ENCODE results near the gene FRMD8.

- TF ChIP-seq, protein P1, sequence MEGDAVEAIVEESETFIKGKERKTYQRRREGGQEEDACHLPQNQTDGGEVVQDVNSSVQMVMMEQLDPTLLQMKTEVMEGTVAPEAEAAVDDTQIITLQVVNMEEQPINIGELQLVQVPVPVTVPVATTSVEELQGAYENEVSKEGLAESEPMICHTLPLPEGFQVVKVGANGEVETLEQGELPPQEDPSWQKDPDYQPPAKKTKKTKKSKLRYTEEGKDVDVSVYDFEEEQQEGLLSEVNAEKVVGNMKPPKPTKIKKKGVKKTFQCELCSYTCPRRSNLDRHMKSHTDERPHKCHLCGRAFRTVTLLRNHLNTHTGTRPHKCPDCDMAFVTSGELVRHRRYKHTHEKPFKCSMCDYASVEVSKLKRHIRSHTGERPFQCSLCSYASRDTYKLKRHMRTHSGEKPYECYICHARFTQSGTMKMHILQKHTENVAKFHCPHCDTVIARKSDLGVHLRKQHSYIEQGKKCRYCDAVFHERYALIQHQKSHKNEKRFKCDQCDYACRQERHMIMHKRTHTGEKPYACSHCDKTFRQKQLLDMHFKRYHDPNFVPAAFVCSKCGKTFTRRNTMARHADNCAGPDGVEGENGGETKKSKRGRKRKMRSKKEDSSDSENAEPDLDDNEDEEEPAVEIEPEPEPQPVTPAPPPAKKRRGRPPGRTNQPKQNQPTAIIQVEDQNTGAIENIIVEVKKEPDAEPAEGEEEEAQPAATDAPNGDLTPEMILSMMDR (conservative IDR thresholded peaks at IDR 0.05; ENCODE audit: low read depth, low read length): no peak
- TF ChIP-seq SMC3 (IDR thresholded peaks at IDR 0.05; ENCODE audit: low read depth, low read length) (no peak), CHD1 (IDR thresholded peaks at IDR 0.05; ENCODE audit: low read depth, low read length) (no peak), POLR2A (IDR thresholded peaks at IDR 0.05; ENCODE audit: low read depth, low read length) (no peak), MAZ (IDR thresholded peaks at IDR 0.05; ENCODE audit: borderline replicate concordance, low read depth, low read length) (no peak), USF2 (IDR thresholded peaks at IDR 0.05; ENCODE audit: low read depth, low read length) (no peak), NFE2L2 (IDR thresholded peaks at IDR 0.05; ENCODE audit: low read depth, low read length) (no peak), RAD21 (IDR thresholded peaks at IDR 0.05; ENCODE audit: low read length) (no peak), CEBPB (IDR thresholded peaks at IDR 0.05; ENCODE audit: low read depth, low read length) (no peak), MXI1 (IDR thresholded peaks at IDR 0.05; ENCODE audit: borderline replicate concordance, low read depth, low read length) (no peak), RCOR1 (IDR thresholded peaks at IDR 0.05; ENCODE audit: insufficient replicate concordance, low read length) (no peak), MAFK (IDR thresholded peaks at IDR 0.05; ENCODE audit: low read depth, low read length) (no peak)
- TF ChIP-seq, protein P2, sequence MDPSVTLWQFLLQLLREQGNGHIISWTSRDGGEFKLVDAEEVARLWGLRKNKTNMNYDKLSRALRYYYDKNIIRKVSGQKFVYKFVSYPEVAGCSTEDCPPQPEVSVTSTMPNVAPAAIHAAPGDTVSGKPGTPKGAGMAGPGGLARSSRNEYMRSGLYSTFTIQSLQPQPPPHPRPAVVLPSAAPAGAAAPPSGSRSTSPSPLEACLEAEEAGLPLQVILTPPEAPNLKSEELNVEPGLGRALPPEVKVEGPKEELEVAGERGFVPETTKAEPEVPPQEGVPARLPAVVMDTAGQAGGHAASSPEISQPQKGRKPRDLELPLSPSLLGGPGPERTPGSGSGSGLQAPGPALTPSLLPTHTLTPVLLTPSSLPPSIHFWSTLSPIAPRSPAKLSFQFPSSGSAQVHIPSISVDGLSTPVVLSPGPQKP (IDR thresholded peaks at IDR 0.05; ENCODE audit: borderline replicate concordance, low read depth, low read length): no peak
These were observed 12.8 kb downstream of the FRMD8 start for GRCh38 chr11:65399249-65399648.

Data from IMR-90 (cell line).